ENCODE results near the gene ALDH1A3.
A peak's percentile ranks its signal among the peaks of the same experiment; 100 is the strongest.

The ALDH1A3 gene

GRCh38 chr15:100880139-100880896 lies 687 bp downstream of the ALDH1A3 start:
- ChIA-PET CTCF (interaction anchor here (1.2 to 1.4 kb wide), 2 partner anchors 128 to 253 kb away, joined by 3 read pairs; no protein-coding TSS in a partner anchor), POLR2A (interaction anchor here (0.5 to 1.3 kb wide), 3 partner anchors 38 to 390 kb away, joined by 3 to 6 read pairs (median 3); no protein-coding TSS in a partner anchor)
- Histone ChIP-seq H3K4me3 (ENCODE audit: low read depth, low read length) (no peak overlapping the region; the same call in 1 of the 2 replicates), H3K36me3 (ENCODE audit: control insufficient read depth in 2 of 2, insufficient read depth in 1 of 2, low read length in 2 of 2) (no peaks in the 10 kb centered on the region), H3K27ac (ENCODE audit: extremely low read depth, low read depth, low read length) (no peak overlapping the region; the same call in 1 of the 2 replicates), H3K4me1 (ENCODE audit: control insufficient read depth, insufficient read depth, low read length) (peaks cover 3% of the 10 kb centered on the region), H3K9me3 (ENCODE audit: control insufficient read depth, insufficient read depth, low read depth, low read length) (no peaks in the 10 kb centered on the region)
- TF ChIP-seq ZNF600 (tag by site-specific recombination; IDR thresholded peaks at IDR 0.05): peak; percentile 50
- TF ChIP-seq, protein P1, sequence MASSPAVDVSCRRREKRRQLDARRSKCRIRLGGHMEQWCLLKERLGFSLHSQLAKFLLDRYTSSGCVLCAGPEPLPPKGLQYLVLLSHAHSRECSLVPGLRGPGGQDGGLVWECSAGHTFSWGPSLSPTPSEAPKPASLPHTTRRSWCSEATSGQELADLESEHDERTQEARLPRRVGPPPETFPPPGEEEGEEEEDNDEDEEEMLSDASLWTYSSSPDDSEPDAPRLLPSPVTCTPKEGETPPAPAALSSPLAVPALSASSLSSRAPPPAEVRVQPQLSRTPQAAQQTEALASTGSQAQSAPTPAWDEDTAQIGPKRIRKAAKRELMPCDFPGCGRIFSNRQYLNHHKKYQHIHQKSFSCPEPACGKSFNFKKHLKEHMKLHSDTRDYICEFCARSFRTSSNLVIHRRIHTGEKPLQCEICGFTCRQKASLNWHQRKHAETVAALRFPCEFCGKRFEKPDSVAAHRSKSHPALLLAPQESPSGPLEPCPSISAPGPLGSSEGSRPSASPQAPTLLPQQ (tag by site-specific recombination; IDR thresholded peaks at IDR 0.05): no peak

DNA sequence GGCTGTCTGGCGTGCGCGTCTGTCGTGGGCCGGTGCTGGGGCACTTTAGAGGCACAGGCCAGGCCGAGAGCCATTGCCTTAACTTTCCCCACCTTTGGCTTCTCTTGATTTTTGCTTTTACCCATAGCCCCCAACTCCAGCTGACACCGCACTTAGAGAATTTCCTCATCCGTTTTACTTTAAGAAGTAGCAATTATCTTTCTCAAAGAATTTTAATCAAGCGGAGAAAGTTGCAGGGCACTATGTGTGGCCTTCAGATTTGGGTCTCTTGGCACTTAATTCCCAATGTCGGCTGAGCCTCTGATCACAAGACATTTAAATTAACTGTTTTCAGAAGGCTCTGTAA lies 1.2 kb downstream of the ALDH1A3 start:
- H3K4me1 ChIP-seq (ENCODE audit: control insufficient read depth, insufficient read depth, low read length): peaks cover 3% of the 10 kb centered on the region
- no peaks in the 10 kb centered on the region for H3K9me3 ChIP-seq (ENCODE audit: control insufficient read depth, insufficient read depth, low read depth, low read length)
- TF ChIP-seq, protein P2, sequence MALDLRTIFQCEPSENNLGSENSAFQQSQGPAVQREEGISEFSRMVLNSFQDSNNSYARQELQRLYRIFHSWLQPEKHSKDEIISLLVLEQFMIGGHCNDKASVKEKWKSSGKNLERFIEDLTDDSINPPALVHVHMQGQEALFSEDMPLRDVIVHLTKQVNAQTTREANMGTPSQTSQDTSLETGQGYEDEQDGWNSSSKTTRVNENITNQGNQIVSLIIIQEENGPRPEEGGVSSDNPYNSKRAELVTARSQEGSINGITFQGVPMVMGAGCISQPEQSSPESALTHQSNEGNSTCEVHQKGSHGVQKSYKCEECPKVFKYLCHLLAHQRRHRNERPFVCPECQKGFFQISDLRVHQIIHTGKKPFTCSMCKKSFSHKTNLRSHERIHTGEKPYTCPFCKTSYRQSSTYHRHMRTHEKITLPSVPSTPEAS (tag by site-specific recombination; IDR thresholded peaks at IDR 0.05): no peak
- TF ChIP-seq SP7 (tag by site-specific recombination; IDR thresholded peaks at IDR 0.05) (no peak), KLF8 (tag by site-specific recombination; IDR thresholded peaks at IDR 0.05) (no peak), ZNF664 (tag by site-specific recombination; IDR thresholded peaks at IDR 0.05) (no peak), ZNF624 (tag by site-specific recombination; IDR thresholded peaks at IDR 0.05) (no peak), ZNF16 (tag by site-specific recombination; IDR thresholded peaks at IDR 0.05; ENCODE audit: low read depth) (no peak), ZNF121 (tag by site-specific recombination; IDR thresholded peaks at IDR 0.05) (no peak), REPIN1 (tag by site-specific recombination; IDR thresholded peaks at IDR 0.05; ENCODE audit: low read depth) (no peak), ZIC2 (tag by site-specific recombination; IDR thresholded peaks at IDR 0.05) (no peak), MEIS1 (CRISPR knock-in tag; IDR thresholded peaks at IDR 0.05; ENCODE audit: borderline replicate concordance) (no peak), ZNF138 (tag by site-specific recombination; IDR thresholded peaks at IDR 0.05; ENCODE audit: borderline replicate concordance) (no peak), ZNF660 (tag by site-specific recombination; IDR thresholded peaks at IDR 0.05) (no peak), ZNF2 (tag by site-specific recombination; IDR thresholded peaks at IDR 0.05) (no peak), ZNF174 (tag by site-specific recombination; IDR thresholded peaks at IDR 0.05) (no peak), ZNF426 (tag by site-specific recombination; IDR thresholded peaks at IDR 0.05) (no peak), HIC1 (tag by site-specific recombination; IDR thresholded peaks at IDR 0.05) (no peak), ZNF341 (tag by site-specific recombination; IDR thresholded peaks at IDR 0.05; ENCODE audit: low read depth) (no peak), SETDB1 (IDR thresholded peaks at IDR 0.05; ENCODE audit: insufficient read length, low read length) (no peak)
- TF ChIP-seq, protein P3, sequence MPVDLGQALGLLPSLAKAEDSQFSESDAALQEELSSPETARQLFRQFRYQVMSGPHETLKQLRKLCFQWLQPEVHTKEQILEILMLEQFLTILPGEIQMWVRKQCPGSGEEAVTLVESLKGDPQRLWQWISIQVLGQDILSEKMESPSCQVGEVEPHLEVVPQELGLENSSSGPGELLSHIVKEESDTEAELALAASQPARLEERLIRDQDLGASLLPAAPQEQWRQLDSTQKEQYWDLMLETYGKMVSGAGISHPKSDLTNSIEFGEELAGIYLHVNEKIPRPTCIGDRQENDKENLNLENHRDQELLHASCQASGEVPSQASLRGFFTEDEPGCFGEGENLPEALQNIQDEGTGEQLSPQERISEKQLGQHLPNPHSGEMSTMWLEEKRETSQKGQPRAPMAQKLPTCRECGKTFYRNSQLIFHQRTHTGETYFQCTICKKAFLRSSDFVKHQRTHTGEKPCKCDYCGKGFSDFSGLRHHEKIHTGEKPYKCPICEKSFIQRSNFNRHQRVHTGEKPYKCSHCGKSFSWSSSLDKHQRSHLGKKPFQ (tag by site-specific recombination; IDR thresholded peaks at IDR 0.05): no peak
- H3K36me3 ChIP-seq (ENCODE audit: control insufficient read depth in 2 of 2, insufficient read depth in 1 of 2, low read length in 2 of 2): no peaks in the 10 kb centered on the region
- ChIA-PET POLR2A (no interaction called here), CTCF (interaction anchor here (1.2 to 1.4 kb wide), 2 partner anchors 128 to 254 kb away, joined by 3 read pairs; no protein-coding TSS in a partner anchor)
- no peak overlapping the region for H3K27ac ChIP-seq (ENCODE audit: extremely low read depth, low read depth, low read length)
- no peak overlapping the region for H3K4me3 ChIP-seq (ENCODE audit: low read depth, low read length)
